Neural crest cell (in vitro differentiated cells): ENCODE measurements around the gene IFNA10. TPM values are rescaled to one million over a fixed set of nuclear protein-coding genes. Genes with fewer than 3 reads are reported as not detected.
A peak's percentile ranks its signal among the peaks of the same experiment; 100 is the strongest.
"Not testable (repeated sequence)": the region's sequence is repeated elsewhere in the genome, so short reads cannot be mapped to it uniquely, and the experiment has no call there.

Experiments used
- DNase-seq: peaks from one replicate; pipeline ENCODE4 v3.0.0; 2021; ENCODE audit warnings: low read depth, mixed read lengths, low spot score
- H3K27ac Mint-ChIP-seq: one replicate; pipeline ENCODE4 v1.8.0; 2021; ENCODE audit warnings: mild to moderate bottlenecking, mixed read lengths; ENCODE audit not compliant: unreplicated experiment
- H3K27me3 Mint-ChIP-seq: 2 replicates; pipeline ENCODE4 v1.8.0; 2021; ENCODE audit warnings: low read depth, mild to moderate bottlenecking, mixed read lengths
- H3K36me3 Mint-ChIP-seq: 2 replicates; pipeline ENCODE4 v1.8.0; 2021; ENCODE audit warnings: low read depth, mild to moderate bottlenecking, mixed read lengths
- H3K4me1 Mint-ChIP-seq: 2 replicates; pipeline ENCODE4 v1.8.0; 2021; ENCODE audit warnings: mixed read lengths
- H3K4me3 Mint-ChIP-seq: one replicate; pipeline ENCODE4 v1.8.0; 2021; ENCODE audit warnings: mild to moderate bottlenecking, mixed read lengths
- H3K9me3 Mint-ChIP-seq: 2 replicates; pipeline ENCODE4 v1.8.0; 2021; ENCODE audit warnings: mixed read lengths
- total RNA-seq: library from RNA; stranded (reverse); gene quantifications from 2 replicates; pipeline ENCODE4 v1.2.1, GENCODE V29; 2021
- TF ChIP-seq, protein P1 (sequence below): fragments of 200-600 bp; sonication (generic); conservative IDR thresholded peaks from 2 replicates; pipeline ENCODE4 v1.5.0; 2021; ENCODE audit warnings: antibody characterized with exemption, mild to moderate bottlenecking

Gene IFNA10
- total RNA-seq, 1 donor from 2014 or later = not detected

DNA sequence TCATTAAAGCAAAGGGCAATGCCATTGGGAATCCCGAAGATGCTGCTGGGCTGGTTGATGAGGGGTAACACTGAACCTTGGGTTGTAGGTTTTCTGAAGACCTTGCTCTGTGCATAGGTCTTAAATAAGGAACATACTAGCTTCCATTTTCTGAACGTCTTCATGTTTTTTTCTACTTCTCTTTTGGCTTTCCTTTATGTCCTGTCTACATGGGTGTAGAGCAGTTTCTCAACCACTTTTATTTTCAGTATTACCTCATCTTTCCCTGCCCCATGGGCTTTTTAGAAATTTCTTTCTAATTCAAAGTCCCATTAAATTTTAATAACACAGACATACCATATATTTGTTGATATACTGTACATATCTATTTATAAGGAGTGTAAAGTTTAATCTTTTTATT, 33.0 kb upstream of the IFNA10 start, which contains the start of gene IFNA14:
Gene IFNA14, minus strand, starts transcription at position 95 of the 400 bp plus-strand sequence. Its CDS starts 70 bp downstream, at position 25.
- Mint-ChIP-seq H3K4me1 (no peaks in the 10 kb centered on the region), H3K27me3 (peaks cover 36% of the 10 kb centered on the region), H3K36me3 (no peaks in the 10 kb centered on the region), H3K27ac (no peak within 1 kb of the TSS), H3K9me3 (no peaks in the 10 kb centered on the region), H3K4me3 (no peak within 1 kb of the TSS)
- TF ChIP-seq, protein P1, sequence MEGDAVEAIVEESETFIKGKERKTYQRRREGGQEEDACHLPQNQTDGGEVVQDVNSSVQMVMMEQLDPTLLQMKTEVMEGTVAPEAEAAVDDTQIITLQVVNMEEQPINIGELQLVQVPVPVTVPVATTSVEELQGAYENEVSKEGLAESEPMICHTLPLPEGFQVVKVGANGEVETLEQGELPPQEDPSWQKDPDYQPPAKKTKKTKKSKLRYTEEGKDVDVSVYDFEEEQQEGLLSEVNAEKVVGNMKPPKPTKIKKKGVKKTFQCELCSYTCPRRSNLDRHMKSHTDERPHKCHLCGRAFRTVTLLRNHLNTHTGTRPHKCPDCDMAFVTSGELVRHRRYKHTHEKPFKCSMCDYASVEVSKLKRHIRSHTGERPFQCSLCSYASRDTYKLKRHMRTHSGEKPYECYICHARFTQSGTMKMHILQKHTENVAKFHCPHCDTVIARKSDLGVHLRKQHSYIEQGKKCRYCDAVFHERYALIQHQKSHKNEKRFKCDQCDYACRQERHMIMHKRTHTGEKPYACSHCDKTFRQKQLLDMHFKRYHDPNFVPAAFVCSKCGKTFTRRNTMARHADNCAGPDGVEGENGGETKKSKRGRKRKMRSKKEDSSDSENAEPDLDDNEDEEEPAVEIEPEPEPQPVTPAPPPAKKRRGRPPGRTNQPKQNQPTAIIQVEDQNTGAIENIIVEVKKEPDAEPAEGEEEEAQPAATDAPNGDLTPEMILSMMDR = no peak
- no peak for DNase-seq

DNA sequence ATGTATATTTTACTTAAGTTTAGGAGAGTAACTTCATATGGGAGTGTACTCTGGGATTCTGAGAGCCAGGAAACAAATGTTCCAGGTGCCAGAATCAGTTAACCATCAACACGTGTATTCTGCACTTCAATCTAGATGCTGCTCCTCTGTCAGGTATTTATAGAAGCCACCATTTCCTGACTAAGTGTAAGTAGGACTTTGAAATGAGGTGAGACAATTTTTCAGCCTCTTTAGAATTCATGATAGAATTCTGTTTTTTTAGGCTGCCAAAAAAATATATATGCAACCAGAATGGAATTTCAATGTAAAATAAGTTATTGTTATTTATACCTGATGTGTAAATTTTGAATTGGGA, 29.4 kb upstream of the IFNA10 start:
- H3K36me3 Mint-ChIP-seq, H3K4me1 Mint-ChIP-seq, H3K9me3 Mint-ChIP-seq, DNase-seq, H3K27ac Mint-ChIP-seq, H3K4me3 Mint-ChIP-seq: not testable (repeated sequence)
- peaks cover 26% of the 10 kb centered on the region for H3K27me3 Mint-ChIP-seq

DNA sequence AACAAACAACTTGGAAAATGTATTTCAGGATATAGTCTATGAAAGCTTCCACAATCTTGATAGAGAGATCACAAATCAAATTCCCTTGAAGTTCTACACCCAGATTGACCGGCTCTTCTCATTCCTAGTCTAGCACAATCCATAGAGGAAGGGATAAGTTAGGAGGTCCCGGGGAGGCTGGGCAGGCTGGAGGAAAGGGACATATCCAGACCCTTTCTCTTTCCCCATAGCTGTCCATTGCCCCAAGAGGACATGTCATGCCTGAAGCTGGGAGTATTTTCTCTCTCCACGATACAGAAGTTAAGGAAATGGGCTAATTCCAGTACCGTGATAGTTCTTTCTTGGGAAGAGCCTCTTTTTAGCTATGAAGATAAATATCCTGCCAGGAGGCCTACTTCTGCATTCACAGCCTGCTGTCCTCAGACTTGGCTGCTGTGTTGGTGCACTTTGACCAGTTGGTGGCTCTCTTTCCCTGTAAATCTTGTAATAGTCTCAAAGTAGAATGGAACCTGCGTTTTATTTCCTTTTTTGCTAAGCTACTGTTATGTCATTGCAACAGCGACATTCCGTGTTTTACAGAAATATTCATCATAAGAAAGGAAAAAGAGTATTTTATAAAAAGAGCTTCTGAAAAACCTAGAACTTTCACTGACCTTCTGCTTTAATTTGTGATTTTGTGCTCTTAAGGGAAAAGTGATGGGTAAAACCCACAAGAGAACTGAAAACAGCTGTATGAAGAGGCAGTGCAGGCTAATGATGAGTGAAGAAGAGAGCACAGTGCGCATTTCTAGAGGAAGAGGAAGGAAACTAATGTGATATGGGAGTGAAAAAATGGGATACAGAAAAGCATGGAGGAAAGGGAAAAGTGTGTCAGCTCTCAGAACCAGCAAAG, 28.8 kb upstream of the IFNA10 start:
- not testable (repeated sequence) for H3K36me3 Mint-ChIP-seq, H3K9me3 Mint-ChIP-seq, H3K4me3 Mint-ChIP-seq, H3K27ac Mint-ChIP-seq, H3K4me1 Mint-ChIP-seq
- TF ChIP-seq, protein P1 = peak; percentile 68
- H3K27me3 Mint-ChIP-seq = peaks cover 22% of the 10 kb centered on the region
- peak; percentile 8 for DNase-seq

DNA sequence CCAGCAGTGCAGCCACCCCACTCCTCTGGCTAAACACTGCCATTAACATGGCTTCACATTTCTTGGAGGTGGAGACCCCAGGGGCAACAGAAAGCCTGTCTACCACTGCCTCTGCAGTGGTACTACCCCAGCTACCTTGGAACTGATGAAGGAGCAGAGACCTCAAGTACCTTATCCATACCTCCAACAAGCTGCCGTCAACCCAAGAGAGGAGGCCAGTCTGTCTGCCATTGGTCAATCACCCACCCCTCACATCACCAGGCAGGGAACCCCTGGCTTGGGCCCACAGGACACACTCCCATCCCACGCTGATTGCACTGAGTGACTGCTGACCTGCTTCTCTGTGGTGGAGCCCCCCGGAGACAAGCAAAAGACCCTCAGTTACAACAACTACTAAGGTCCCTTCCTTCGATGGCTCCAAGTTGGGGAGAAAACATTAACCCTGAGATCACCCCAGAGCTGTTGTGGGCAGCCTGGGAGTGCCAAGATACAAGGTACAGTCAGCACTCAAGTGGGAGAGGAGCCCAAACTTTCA, 27.3 kb upstream of the IFNA10 start:
- H3K27ac Mint-ChIP-seq = no peak overlapping the region
- no peaks in the 10 kb centered on the region for H3K9me3 Mint-ChIP-seq
- no peaks in the 10 kb centered on the region for H3K36me3 Mint-ChIP-seq
- H3K4me1 Mint-ChIP-seq = no peaks in the 10 kb centered on the region
- TF ChIP-seq, protein P1 = no peak
- no peak overlapping the region for H3K4me3 Mint-ChIP-seq
- DNase-seq = no peak
- peaks cover 20% of the 10 kb centered on the region for H3K27me3 Mint-ChIP-seq

DNA sequence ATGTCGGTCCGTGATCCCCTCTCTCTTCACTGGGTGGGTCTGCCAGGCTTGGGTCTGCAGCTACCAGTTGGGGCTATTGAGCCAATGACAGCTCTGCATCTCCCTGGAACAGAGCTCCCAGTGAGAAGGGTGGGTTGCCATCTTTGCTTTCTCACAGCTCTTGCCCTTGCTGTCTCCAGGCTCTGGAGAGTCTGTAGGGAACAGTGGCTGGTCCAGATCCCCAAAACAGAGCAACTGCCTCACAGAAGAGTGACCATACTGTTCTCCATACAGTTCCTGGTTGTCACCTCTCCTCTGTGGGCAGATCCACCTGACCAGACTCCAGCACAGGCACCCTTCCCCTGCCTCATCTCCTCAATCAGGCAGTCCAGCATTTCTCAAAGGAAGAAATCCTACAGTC, 26.3 kb upstream of the IFNA10 start:
- Mint-ChIP-seq H3K27me3 (peaks cover 16% of the 10 kb centered on the region), H3K36me3 (no peaks in the 10 kb centered on the region), H3K4me1 (no peaks in the 10 kb centered on the region), H3K9me3 (no peaks in the 10 kb centered on the region), H3K4me3 (no peak overlapping the region), H3K27ac (no peak overlapping the region)
- TF ChIP-seq, protein P1 = no peak
- no peak for DNase-seq

DNA sequence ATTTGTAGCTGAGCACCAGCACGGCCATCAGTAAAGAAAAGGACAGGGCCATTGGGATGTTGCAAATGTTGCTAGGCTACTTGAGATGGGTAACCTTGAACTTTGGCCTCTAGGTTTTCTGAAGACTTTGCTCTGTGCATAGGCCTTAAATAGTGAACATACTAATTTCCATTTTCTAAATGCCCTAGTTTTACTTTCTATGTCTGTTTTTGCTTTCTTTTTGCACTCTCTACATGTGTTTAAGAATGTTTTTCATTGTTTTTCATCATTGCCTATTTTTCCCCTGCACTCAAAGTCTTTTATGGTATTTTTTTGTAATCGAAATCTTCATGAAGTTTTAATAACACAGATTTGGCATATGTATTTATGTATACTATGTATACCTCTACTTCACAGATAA, 21.2 kb upstream of the IFNA10 start, which contains the start of gene IFNA17:
Gene IFNA17, minus strand, starts transcription at position 101 of the 400 bp plus-strand sequence. Its CDS starts 49 bp downstream, at position 52.
- Mint-ChIP-seq H3K4me1 (no peaks in the 10 kb centered on the region), H3K9me3 (no peaks in the 10 kb centered on the region), H3K27me3 (peaks cover 4% of the 10 kb centered on the region), H3K27ac (no peak within 1 kb of the TSS), H3K36me3 (no peaks in the 10 kb centered on the region), H3K4me3 (no peak within 1 kb of the TSS)
- TF ChIP-seq, protein P1 = no peak
- DNase-seq = no peak

DNA sequence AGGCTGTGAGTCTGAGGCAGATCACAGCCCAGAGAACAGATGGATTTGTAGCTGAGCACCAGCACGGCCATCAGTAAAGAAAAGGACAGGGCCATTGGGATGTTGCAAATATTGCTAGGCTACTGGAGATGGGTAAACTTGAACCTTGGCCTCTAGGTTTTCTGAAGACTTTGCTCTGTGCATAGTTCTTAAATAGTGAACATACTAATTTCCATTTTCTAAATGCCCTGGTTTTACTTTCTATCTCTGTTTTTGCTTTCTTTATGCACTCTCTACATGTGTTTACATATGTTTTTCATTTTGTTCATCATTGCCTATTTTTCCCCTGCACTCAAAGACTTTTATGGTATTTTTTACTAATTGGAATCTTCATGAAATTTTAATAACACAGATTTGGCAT, 10.3 kb upstream of the IFNA10 start, which contains the start of gene IFNA16:
Gene IFNA16, minus strand, starts transcription at position 101 of the 400 bp plus-strand sequence. Its CDS starts 6 bp downstream, at position 95.
- H3K27ac Mint-ChIP-seq, H3K4me1 Mint-ChIP-seq, H3K4me3 Mint-ChIP-seq, DNase-seq, H3K27me3 Mint-ChIP-seq, H3K9me3 Mint-ChIP-seq, H3K36me3 Mint-ChIP-seq: not testable (repeated sequence)
